K562 (cell line): ENCODE measurements around the gene PAX5. TPM values are rescaled to one million over a fixed set of nuclear protein-coding genes. Genes with fewer than 3 reads are reported as not detected.

Source experiments
- ARNT ChIP-seq, 2 experiments: fragments of 450-650 bp; IDR thresholded peaks; 2 replicates each; pipeline ENCODE4 v1.6.1; 2016; ENCODE audit warnings: mild to moderate bottlenecking in 1 of 2
- ATF6 ChIP-seq: sonication (generic); formaldehyde crosslinking; IDR thresholded peaks from 2 replicates; pipeline ENCODE4 v1.4.0; 2020; ENCODE audit warnings: mild to moderate bottlenecking, missing genetic modification reagents
- BCOR ChIP-seq: fragments of 450-650 bp; IDR thresholded peaks from 2 replicates; pipeline ENCODE4 v1.6.1; 2016
- CBX1 ChIP-seq: sonication (generic); IDR thresholded peaks from 2 replicates; pipeline ENCODE4 v1.6.1; 2016; ENCODE audit warnings: antibody characterized with exemption, low read depth, mild to moderate bottlenecking
- CHAMP1 ChIP-seq: fragments of 450-650 bp; IDR thresholded peaks from 2 replicates; pipeline ENCODE4 v1.6.1; 2016; ENCODE audit warnings: mild to moderate bottlenecking
- FOXM1 ChIP-seq, 2 experiments: fragments of 450-650 bp in 1 of 2; sonication (generic) in 1 of 2; formaldehyde crosslinking in 1 of 2; IDR thresholded peaks; 2 replicates each; pipeline versions ENCODE4 v1.6.1 to v1.9.0; 2017 to 2022; ENCODE audit warnings: low read depth in 2 of 2, mild to moderate bottlenecking in 2 of 2, missing genetic modification reagents in 1 of 2, moderate library complexity in 1 of 2
- KDM2B ChIP-seq: fragments of 250-450 bp; sonication (Bioruptor Pico); IDR thresholded peaks from 2 replicates; pipeline ENCODE4 v1.8.0; 2021; ENCODE audit warnings: mild to moderate bottlenecking, moderate library complexity
- NRF1 ChIP-seq, 2 experiments: fragments of 450-650 bp; IDR thresholded peaks in 1 of 2; conservative IDR thresholded peaks in 1 of 2; 2 replicates each; pipeline ENCODE4 v1.6.1; 2014; ENCODE audit warnings: mild to moderate bottlenecking in 2 of 2
- SMARCE1 ChIP-seq: fragments of 450-650 bp; IDR thresholded peaks from 2 replicates; pipeline ENCODE4 v1.7.1; 2016; ENCODE audit warnings: mild to moderate bottlenecking
- TAF15 ChIP-seq: fragments of 200-400 bp; formaldehyde crosslinking; IDR thresholded peaks from 2 replicates; pipeline ENCODE4 v1.6.1; 2017; ENCODE audit warnings: mild to moderate bottlenecking, low read depth, low read length, moderate library complexity
- ZBTB5 ChIP-seq: fragments of 450-650 bp; IDR thresholded peaks from 2 replicates; pipeline ENCODE4 v1.6.1; 2017; ENCODE audit warnings: antibody characterized with exemption
- ZC3H4 ChIP-seq: sonication (generic); formaldehyde crosslinking; IDR thresholded peaks from 2 replicates; pipeline ENCODE4 v1.9.0; 2021; ENCODE audit warnings: missing genetic modification reagents, borderline replicate concordance
- ZNF316 ChIP-seq: fragments of 450-650 bp; IDR thresholded peaks from 2 replicates; pipeline ENCODE4 v1.6.1; 2016
- ZNF778 ChIP-seq: fragments of 450-650 bp; formaldehyde crosslinking; IDR thresholded peaks from 2 replicates; pipeline ENCODE4 v1.4.0; 2020; ENCODE audit warnings: mild to moderate bottlenecking, moderate library complexity
- polyA plus RNA-seq, 8 experiments: library from polyadenylated mRNA; depleted of rRNA in 4 of 8; stranded (reverse) in 5 of 8; unstranded in 3 of 8; fragments of >200 nt; fragmentation: Nextera tagmentation in 2 of 8; fragmentation: Illumina TruSeq in 1 of 8; extraction: Ambion mirVana in 2 of 8; extraction: Trizol in 1 of 8; gene quantifications; 2 replicates each; pipeline versions ENCODE4 v1.2.1 to v1.2.3, GENCODE V29; 2011 to 2014; ENCODE audit warnings: inconsistent platforms in 1 of 8, missing spikeins in 1 of 8
- total RNA-seq, 7 experiments: library from RNA; depleted of rRNA in 6 of 7; stranded (reverse); fragments of >200 nt in 6 of 7; fragmentation: Illumina TruSeq in 2 of 7; extraction: Trizol in 2 of 7; gene quantifications; 2 replicates each; pipeline versions ENCODE4 v1.2.1 to v1.2.3, GENCODE V29; 2011 to 2021; ENCODE audit warnings: low replicate concordance in 1 of 7

PAX5 gene
- total and polyA plus RNA-seq, 9 of the 15 experiments (the other 6 are each of a cell fraction or from before 2014, with no cell fraction given), result 0.03 to 0.09 TPM; not detected in 7

- TF ChIP-seq ZBTB5, result no peak
- TF ChIP-seq TAF15, result no peak
- TF ChIP-seq BCOR, result no peak
- no peak for TF ChIP-seq ZC3H4
- TF ChIP-seq ZNF316, result no peak
- no peak for TF ChIP-seq ZNF778 (CRISPR knock-in tag)
- TF ChIP-seq NRF1 (conservative IDR thresholded peaks at IDR 0.05 in 1 of 2, IDR thresholded peaks at IDR 0.05 in 1 of 2), result no peak
- TF ChIP-seq SMARCE1, result no peak
- no peak for TF ChIP-seq CHAMP1
- TF ChIP-seq CBX1, result no peak
- TF ChIP-seq ARNT (IDR thresholded peaks at IDR 0.05), result no peak
- no peak for TF ChIP-seq FOXM1 (IDR thresholded peaks at IDR 0.05; ENCODE audit: low read depth)
- TF ChIP-seq FOXM1 (CRISPR knock-in tag; IDR thresholded peaks at IDR 0.05; ENCODE audit: low read depth), result no peak
- no peak for TF ChIP-seq KDM2B
- TF ChIP-seq ATF6 (CRISPR knock-in tag), result no peak
- TF ChIP-seq, all 486 proteins: peak for 0
These were observed 189.1 kb downstream of the PAX5 start (continued) for GRCh38 chr9:36844961-36845360.
